Glutamatergic neuron (in vitro differentiated cells): ENCODE measurements around the gene MRPL48. TPM values are rescaled to one million over a fixed set of nuclear protein-coding genes. Genes with fewer than 3 reads are reported as not detected.

Source experiments
- DNase-seq: peaks from one replicate; pipeline ENCODE4 v3.0.0; 2022
- H3K27ac Mint-ChIP-seq: one replicate; pipeline ENCODE4 v1.8.0; 2020; ENCODE audit warnings: mild to moderate bottlenecking, mixed read lengths, inconsistent platforms; ENCODE audit not compliant: unreplicated experiment
- H3K27me3 Mint-ChIP-seq: one replicate; pipeline ENCODE4 v1.8.0; 2020; ENCODE audit warnings: mild to moderate bottlenecking, moderate library complexity, mixed read lengths, inconsistent platforms; ENCODE audit not compliant: unreplicated experiment
- H3K36me3 Mint-ChIP-seq: one replicate; pipeline ENCODE4 v1.8.0; 2020; ENCODE audit warnings: mild to moderate bottlenecking, mixed read lengths, inconsistent platforms; ENCODE audit not compliant: unreplicated experiment
- H3K4me1 Mint-ChIP-seq: one replicate; pipeline ENCODE4 v1.8.0; 2020; ENCODE audit warnings: mild to moderate bottlenecking, low read depth, mixed read lengths, inconsistent platforms; ENCODE audit not compliant: unreplicated experiment
- H3K4me3 Mint-ChIP-seq: one replicate; pipeline ENCODE4 v1.8.0; 2020; ENCODE audit warnings: mild to moderate bottlenecking, mixed read lengths, inconsistent platforms; ENCODE audit not compliant: unreplicated experiment
- H3K9me3 Mint-ChIP-seq: one replicate; pipeline ENCODE4 v1.8.0; 2020; ENCODE audit warnings: mild to moderate bottlenecking, moderate library complexity, mixed read lengths, inconsistent platforms; ENCODE audit not compliant: unreplicated experiment
- CTCF ChIP-seq: fragments of 200-600 bp; sonication (generic); IDR thresholded peaks from one replicate; pipeline ENCODE4 v1.5.0; 2021; ENCODE audit not compliant: partially characterized antibody, unreplicated experiment
- total RNA-seq: library from RNA; stranded (reverse); fragmentation: NEBNext Ultra II Directional; extraction: Animal tissue kit (Norgen Biotek cat#: 25700); gene quantifications from one replicate; pipeline ENCODE4 v1.2.1, GENCODE V29; 2021; ENCODE audit not compliant: unreplicated experiment

MRPL48 gene
- total RNA-seq, 1 donor from 2014 or later: 30.5 TPM

GRCh38 chr11:73808052-73808451 is 20.4 kb downstream of the MRPL48 start:
- DNase-seq: no peak
- Mint-ChIP-seq H3K4me1 (no peaks in the 10 kb centered on the region), H3K27ac (no peak overlapping the region), H3K27me3 (no peaks in the 10 kb centered on the region), H3K9me3 (no peaks in the 10 kb centered on the region), H3K4me3 (no peak overlapping the region), H3K36me3 (peaks cover 5% of the 10 kb centered on the region)
- no peak for TF ChIP-seq CTCF

GRCh38 chr11:73810637-73811036 is 23.0 kb downstream of the MRPL48 start:
- H3K36me3 Mint-ChIP-seq: peaks cover 5% of the 10 kb centered on the region
- H3K9me3 Mint-ChIP-seq: no peaks in the 10 kb centered on the region
- H3K4me3 Mint-ChIP-seq: no peak overlapping the region
- H3K27ac Mint-ChIP-seq: no peak overlapping the region
- H3K4me1 Mint-ChIP-seq: no peaks in the 10 kb centered on the region
- TF ChIP-seq CTCF: no peak
- H3K27me3 Mint-ChIP-seq: no peaks in the 10 kb centered on the region
- DNase-seq: no peak

- no peak for TF ChIP-seq CTCF
- Mint-ChIP-seq H3K4me1 (no peaks in the 10 kb centered on the region), H3K36me3 (peaks cover 5% of the 10 kb centered on the region), H3K9me3 (no peaks in the 10 kb centered on the region), H3K27ac (no peak overlapping the region), H3K27me3 (no peaks in the 10 kb centered on the region), H3K4me3 (no peak overlapping the region)
- DNase-seq: no peak
These were observed 24.6 kb downstream of the MRPL48 start for GRCh38 chr11:73812234-73812633.

- Mint-ChIP-seq H3K36me3 (no peaks in the 10 kb centered on the region), H3K27me3 (no peaks in the 10 kb centered on the region), H3K4me1 (peaks cover 8% of the 10 kb centered on the region), H3K27ac (no peak overlapping the region), H3K4me3 (no peak overlapping the region), H3K9me3 (no peaks in the 10 kb centered on the region)
- no peak for TF ChIP-seq CTCF
- no peak for DNase-seq
These were observed 27.1 kb downstream of the MRPL48 start for GRCh38 chr11:73814812-73815211.

GRCh38 chr11:73818846-73819245 is 31.2 kb downstream of the MRPL48 start:
- DNase-seq: no peak
- H3K4me3 Mint-ChIP-seq: no peak overlapping the region

More at GRCh38 chr11:73818846-73819245, 31.2 kb downstream of the MRPL48 start:
- Mint-ChIP-seq H3K27ac (no peak overlapping the region), H3K4me1 (peaks cover 8% of the 10 kb centered on the region), H3K36me3 (peaks cover 13% of the 10 kb centered on the region), H3K9me3 (peaks cover 1% of the 10 kb centered on the region), H3K27me3 (no peaks in the 10 kb centered on the region)
- TF ChIP-seq CTCF: no peak
